ENCODE measurements around the gene KIAA0586. TPM values are rescaled to one million over a fixed set of nuclear protein-coding genes. Genes with fewer than 3 reads are reported as not detected.

KIAA0586 gene
- total RNA-seq, 1 experiment from 2014 or later: 25.7 TPM

DNA sequence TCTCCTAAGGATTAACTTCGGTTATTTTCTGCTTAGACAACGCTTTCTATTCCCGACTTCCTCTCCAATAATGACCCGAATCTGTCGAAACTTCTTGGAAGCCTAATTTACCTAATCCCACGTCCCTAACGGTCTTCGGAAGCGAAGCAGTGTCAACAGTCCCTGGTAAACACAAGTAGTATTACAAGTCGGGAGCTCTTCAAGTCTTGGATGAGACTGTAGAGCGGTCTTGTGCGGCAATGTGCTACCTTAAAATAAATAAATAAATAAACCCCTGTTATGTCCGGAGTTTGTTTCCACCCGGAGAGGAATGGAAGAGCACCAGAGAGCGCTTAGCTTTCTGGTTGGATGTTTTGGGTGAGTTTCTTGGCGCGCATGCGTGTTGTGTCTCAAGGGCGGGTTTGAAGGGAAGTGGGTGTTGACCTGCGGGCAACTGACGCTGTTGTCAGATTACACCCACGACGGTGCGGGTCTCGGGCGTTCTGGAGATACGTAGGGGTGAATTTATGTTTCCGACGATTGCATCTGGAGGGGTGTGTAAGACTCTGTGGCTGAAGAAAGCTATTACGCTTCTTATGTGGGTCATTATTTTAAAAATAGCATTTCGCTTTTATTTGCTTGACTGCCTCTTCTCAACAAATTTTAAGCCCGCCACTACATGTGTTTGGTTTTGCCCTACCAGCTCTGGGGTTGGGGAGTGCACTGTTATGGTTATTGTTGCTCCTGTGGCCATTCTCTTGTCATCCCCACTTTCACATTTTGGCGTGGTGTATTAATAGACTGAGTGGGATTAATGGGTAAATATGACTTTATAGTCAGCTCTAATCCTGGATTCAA, at the start of gene KIAA0586, which contains the start of gene TIMM9 (continued):
- TF ChIP-seq, protein P1, sequence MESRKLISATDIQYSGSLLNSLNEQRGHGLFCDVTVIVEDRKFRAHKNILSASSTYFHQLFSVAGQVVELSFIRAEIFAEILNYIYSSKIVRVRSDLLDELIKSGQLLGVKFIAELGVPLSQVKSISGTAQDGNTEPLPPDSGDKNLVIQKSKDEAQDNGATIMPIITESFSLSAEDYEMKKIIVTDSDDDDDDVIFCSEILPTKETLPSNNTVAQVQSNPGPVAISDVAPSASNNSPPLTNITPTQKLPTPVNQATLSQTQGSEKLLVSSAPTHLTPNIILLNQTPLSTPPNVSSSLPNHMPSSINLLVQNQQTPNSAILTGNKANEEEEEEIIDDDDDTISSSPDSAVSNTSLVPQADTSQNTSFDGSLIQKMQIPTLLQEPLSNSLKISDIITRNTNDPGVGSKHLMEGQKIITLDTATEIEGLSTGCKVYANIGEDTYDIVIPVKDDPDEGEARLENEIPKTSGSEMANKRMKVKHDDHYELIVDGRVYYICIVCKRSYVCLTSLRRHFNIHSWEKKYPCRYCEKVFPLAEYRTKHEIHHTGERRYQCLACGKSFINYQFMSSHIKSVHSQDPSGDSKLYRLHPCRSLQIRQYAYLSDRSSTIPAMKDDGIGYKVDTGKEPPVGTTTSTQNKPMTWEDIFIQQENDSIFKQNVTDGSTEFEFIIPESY (IDR thresholded peaks at IDR 0.05; ENCODE audit: extremely low read depth, insufficient replicate concordance, low read length): no peak
- TF ChIP-seq ATF3 (IDR thresholded peaks at IDR 0.05): no peak

- no TSS peak for BruUV-seq (replicated peaks)
- ChIA-PET RAD21 (ENCODE audit: low non-redundant PET in 1 of 2, low total read pairs in 2 of 2, uncharacterized antibody in 2 of 2, unreplicated experiment in 2 of 2) (no interaction called here), POLR2A (no interaction called here), CTCF (no interaction called here)
- no peaks in the 10 kb centered on the region for H3K36me3 ChIP-seq (ENCODE audit: control insufficient read depth in 1 of 2, insufficient read depth in 2 of 2, low read length in 2 of 2)
- H3K27me3 ChIP-seq (ENCODE audit: insufficient read depth, low read length): no peaks in the 10 kb centered on the region
- intact Hi-C loops (cut with micrococcal nuclease): no loop called here
- H3K27ac ChIP-seq (ENCODE audit: low read depth, low read length): no peak overlapping the region
- no peak for DNase-seq (ENCODE audit: low read depth, low spot score)
- TF ChIP-seq POLR2AphosphoS5 (IDR thresholded peaks at IDR 0.05; ENCODE audit: low read depth, low read length) (no peak), POLR2A (IDR thresholded peaks at IDR 0.05; ENCODE audit: borderline replicate concordance, extremely low read depth, insufficient read depth, insufficient read length) (no peak), CBX3 (IDR thresholded peaks at IDR 0.05; ENCODE audit: low read depth) (no peak), ELF1 (IDR thresholded peaks at IDR 0.05; ENCODE audit: borderline replicate concordance, low read depth) (no peak), TCF7L2 (IDR thresholded peaks at IDR 0.05; ENCODE audit: borderline replicate concordance, extremely low read depth, insufficient read depth, insufficient read length) (no peak)
- TF ChIP-seq, protein P2, sequence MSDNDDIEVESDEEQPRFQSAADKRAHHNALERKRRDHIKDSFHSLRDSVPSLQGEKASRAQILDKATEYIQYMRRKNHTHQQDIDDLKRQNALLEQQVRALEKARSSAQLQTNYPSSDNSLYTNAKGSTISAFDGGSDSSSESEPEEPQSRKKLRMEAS (IDR thresholded peaks at IDR 0.05): no peak
- no peaks in the 10 kb centered on the region for H4K20me1 ChIP-seq (ENCODE audit: insufficient read depth)
- no peak overlapping the region for H3K4me3 ChIP-seq (replicated peaks in 1 of 2; ENCODE audit: low read depth in 1 of 2, low read length in 2 of 2)
- H3K79me2 ChIP-seq (ENCODE audit: insufficient read depth, low read length): no peaks in the 10 kb centered on the region
- H3K9me2 ChIP-seq (ENCODE audit: insufficient read depth): no peaks in the 10 kb centered on the region
- no peak overlapping the region for H3K4me2 ChIP-seq (ENCODE audit: low read length)
- H3K4me1 ChIP-seq (ENCODE audit: control insufficient read depth in 1 of 2, insufficient read depth in 2 of 2, low read length in 2 of 2): peaks cover 0 to 8% of the 10 kb centered on the region in 2 experiments; a peak in 2 of 4 replicates
- no peak overlapping the region for H2AFZ ChIP-seq (ENCODE audit: low read depth, low read length, poor library complexity, severe bottlenecking)
- H3K9me3 ChIP-seq (ENCODE audit: control insufficient read depth in 1 of 2, insufficient read depth in 1 of 2, low read depth in 1 of 2, low read length in 2 of 2): no peaks in the 10 kb centered on the region
- H3K9ac ChIP-seq (ENCODE audit: low read length): no peak overlapping the region
- no peak for ATAC-seq
Measured at GRCh38 chr14:58390830-58391229, 36.7 kb upstream of the KIAA0586 start.

All from HCT116 (cell line).